GM12878 (cell line): Measurements from ENCODE around the gene PCCB. TPM values are rescaled to one million over a fixed set of nuclear protein-coding genes. Genes with fewer than 3 reads are reported as not detected.

Experiments used
- ATAC-seq: fragments of 200-7000 bp; cut with Tn5 transposase; 3 replicates; pipeline ENCODE4 v1.9.1; 2020; ENCODE audit warnings: mild to moderate bottlenecking, moderate library complexity
- BruUV-seq: library from RNA; stranded (reverse); fragments of 400-500 nt; replicated peaks from 2 replicates; lab custom pipeline; 2021; lab: Mats Ljungman, UMichigan
- CTCF ChIA-PET: fragments of 300-600 bp; sonication (Branson Sonifier 250); formaldehyde crosslinking; extraction: SDS; loops from one replicate; lab custom pipeline; 2021; ENCODE audit warnings: inconsistent platforms; lab: Yijun Ruan, JAX
- POLR2A ChIA-PET: fragments of 350-600 bp; formaldehyde crosslinking; extraction: SDS; loops from one replicate; lab custom pipeline; 2021; ENCODE audit warnings: inconsistent platforms; lab: Charles Lee
- RAD21 ChIA-PET: fragments of 300-600 bp; sonication (Branson Sonifier 250); formaldehyde crosslinking; loops from one replicate; lab custom pipeline; 2023; ENCODE audit warnings: antibody characterized with exemption; ENCODE audit not compliant: unreplicated experiment; lab: Charles Lee
- SMC1A ChIA-PET: fragments of 300-600 bp; sonication (Branson Sonifier 250); formaldehyde crosslinking; loops from one replicate; lab custom pipeline; 2023; ENCODE audit not compliant: unreplicated experiment, uncharacterized antibody; lab: Charles Lee
- DNase-seq: peaks from one replicate; pipeline ENCODE4 v3.0.0-alpha.2; 2011; ENCODE audit warnings: low read depth, low spot score
- FAIRE-seq: peaks from 3 replicates; lab custom pipeline; 2011; peaks lifted over from hg19 to GRCh38; lab: Jason Lieb, UNC
- H2AFZ ChIP-seq: 2 replicates; pipeline ENCODE4 v1.6.0; 2011; ENCODE audit warnings: low read depth, low read length, control low read depth; ENCODE audit not compliant: control insufficient read depth
- H3K27ac ChIP-seq: 2 replicates; pipeline ENCODE4 v1.5.1; 2011; ENCODE audit warnings: control low read depth; ENCODE audit not compliant: control insufficient read depth, insufficient read depth
- H3K27me3 ChIP-seq, 2 experiments: replicated peaks in 1 of 2; 2 replicates each; pipeline versions ENCODE4 v1.6.0 to v1.6.1; 2011; ENCODE audit warnings: low read length in 1 of 2; ENCODE audit not compliant: control insufficient read depth in 2 of 2, insufficient read depth in 2 of 2
- H3K36me3 ChIP-seq, 2 experiments: 2 replicates each; pipeline ENCODE4 v1.5.1; 2011; ENCODE audit warnings: low read length in 1 of 2; ENCODE audit not compliant: control insufficient read depth in 2 of 2, insufficient read depth in 2 of 2
- H3K4me1 ChIP-seq: 2 replicates; pipeline ENCODE4 v1.6.1; 2011; ENCODE audit warnings: mild to moderate bottlenecking, low read length, moderate library complexity, mixed read lengths; ENCODE audit not compliant: control insufficient read depth, insufficient read depth
- H3K4me2 ChIP-seq: 2 replicates; pipeline ENCODE4 v1.6.0; 2011; ENCODE audit warnings: control low read depth; ENCODE audit not compliant: control insufficient read depth, insufficient read depth
- H3K4me3 ChIP-seq: fragments of 200-600 bp; sonication (generic); 2 replicates; pipeline ENCODE4 v1.5.1; 2016
- H3K79me2 ChIP-seq: 2 replicates; pipeline ENCODE4 v1.6.0; 2011; ENCODE audit warnings: low read length; ENCODE audit not compliant: control insufficient read depth, insufficient read depth
- H3K9ac ChIP-seq: 2 replicates; pipeline ENCODE4 v1.8.0; 2011; ENCODE audit warnings: low read length, control low read depth, mixed read lengths; ENCODE audit not compliant: control insufficient read depth, insufficient read depth
- H3K9me3 ChIP-seq: replicated peaks from 3 replicates; pipeline ENCODE4 v1.5.1; 2011; ENCODE audit warnings: mild to moderate bottlenecking, low read length; ENCODE audit not compliant: control insufficient read depth, insufficient read depth
- H4K20me1 ChIP-seq: 2 replicates; pipeline ENCODE4 v1.6.0; 2011; ENCODE audit not compliant: control insufficient read depth, insufficient read depth
- BACH1 ChIP-seq: fragments of 450-650 bp; IDR thresholded peaks from 2 replicates; pipeline ENCODE4 v1.6.1; 2017; ENCODE audit warnings: mild to moderate bottlenecking, borderline replicate concordance
- BCL11A ChIP-seq: IDR thresholded peaks from 2 replicates; pipeline ENCODE4 v1.6.1; 2011; ENCODE audit warnings: low read depth, low read length
- BMI1 ChIP-seq: fragments of 450-650 bp; IDR thresholded peaks from 2 replicates; pipeline ENCODE4 v1.6.1; 2016; ENCODE audit warnings: mild to moderate bottlenecking, moderate library complexity, borderline replicate concordance
- CHD1 ChIP-seq: IDR thresholded peaks from 2 replicates; pipeline ENCODE4 v1.6.1; 2012; ENCODE audit warnings: low read depth, low read length, improper control_type of control experiment
- CHD4 ChIP-seq: fragments of 200-600 bp; sonication (generic); IDR thresholded peaks from 2 replicates; pipeline ENCODE4 v1.6.1; 2016; ENCODE audit warnings: mild to moderate bottlenecking
- E4F1 ChIP-seq: fragments of 450-650 bp; IDR thresholded peaks from 2 replicates; pipeline ENCODE4 v1.6.1; 2018; ENCODE audit warnings: borderline replicate concordance, mild to moderate bottlenecking; ENCODE audit not compliant: partially characterized antibody
- EP300 ChIP-seq, 2 experiments: fragments of 150-350 bp in 1 of 2; IDR thresholded peaks; 2 replicates each; pipeline ENCODE4 v1.6.1; 2011 to 2012; ENCODE audit warnings: low read depth in 2 of 2, low read length in 2 of 2, borderline replicate concordance in 1 of 2, improper control_type of control experiment in 1 of 2, inconsistent platforms in 1 of 2; ENCODE audit not compliant: control insufficient read depth in 1 of 2
- ETV6 ChIP-seq, 2 experiments: fragments of 450-650 bp in 1 of 2; IDR thresholded peaks in 1 of 2; conservative IDR thresholded peaks in 1 of 2; 2 replicates each; pipeline ENCODE4 v1.6.1; 2014; ENCODE audit warnings: antibody characterized with exemption in 1 of 2, borderline replicate concordance in 1 of 2, low read depth in 1 of 2, mild to moderate bottlenecking in 1 of 2, moderate library complexity in 1 of 2
- FOS ChIP-seq: IDR thresholded peaks from 3 replicates; pipeline ENCODE4 v1.6.1; 2011; ENCODE audit warnings: borderline replicate concordance; ENCODE audit not compliant: insufficient read length; ENCODE audit errors: extremely low read depth
- IRF3 ChIP-seq: fragments of 450-650 bp; IDR thresholded peaks from 2 replicates; pipeline ENCODE4 v1.6.1; 2014; ENCODE audit warnings: mild to moderate bottlenecking
- NFYB ChIP-seq: IDR thresholded peaks from 2 replicates; pipeline ENCODE4 v1.6.1; 2011; ENCODE audit warnings: low read depth, mild to moderate bottlenecking, low read length, improper control_type of control experiment, moderate library complexity; ENCODE audit not compliant: insufficient read depth
- NR2F1 ChIP-seq: fragments of 450-650 bp; conservative IDR thresholded peaks from 2 replicates; pipeline ENCODE4 v1.6.1; 2017; ENCODE audit warnings: mild to moderate bottlenecking
- POU2F2 ChIP-seq: IDR thresholded peaks from 3 replicates; pipeline ENCODE4 v1.6.1; 2011; ENCODE audit warnings: low read depth, mild to moderate bottlenecking, low read length, borderline replicate concordance
- RAD21 ChIP-seq: IDR thresholded peaks from 2 replicates; pipeline ENCODE4 v1.6.1; 2011; ENCODE audit warnings: mild to moderate bottlenecking, low read depth, low read length, moderate library complexity; ENCODE audit not compliant: insufficient read depth
- SPI1 ChIP-seq: IDR thresholded peaks from 2 replicates; pipeline ENCODE4 v1.6.1; 2011; ENCODE audit warnings: low read depth, mild to moderate bottlenecking, low read length, moderate library complexity, borderline replicate concordance; ENCODE audit not compliant: insufficient read depth
- SREBF1 ChIP-seq: IDR thresholded peaks from 2 replicates; pipeline ENCODE4 v1.6.1; 2012; ENCODE audit warnings: mild to moderate bottlenecking, low read length
- ZNF592 ChIP-seq: fragments of 450-650 bp; IDR thresholded peaks from 2 replicates; pipeline ENCODE4 v1.6.1; 2017; ENCODE audit warnings: mild to moderate bottlenecking, moderate library complexity
- WGBS: methylation state at CpG from one replicate; pipeline ENCODE4 v1.1.6; 2016; ENCODE audit warnings: low lambda C conversion rate; ENCODE audit not compliant: insufficient replicate concordance, insufficient coverage; ENCODE audit errors: missing lambda C conversion rate; 5-methylcytosine and 5-hydroxymethylcytosine counted together
- in situ Hi-C: fragments of 300-500 bp; cut with MboI; formaldehyde crosslinking; loops from 9 replicates; pipeline ENCODE4 v1.14.3; 2018; ENCODE audit warnings: mixed read lengths
- intact Hi-C: fragments of 100-400 bp; cut with micrococcal nuclease; formaldehyde crosslinking; loops from one replicate; pipeline ENCODE4 v1.14.2; 2022; ENCODE audit not compliant: unreplicated experiment
- polyA plus RNA-seq, 11 experiments: library from polyadenylated mRNA; depleted of rRNA in 4 of 11; unstranded in 6 of 11; stranded (reverse) in 5 of 11; fragments of >200 nt; fragmentation: Nextera tagmentation in 4 of 11; fragmentation: Illumina TruSeq in 1 of 11; extraction: Ambion mirVana in 4 of 11; extraction: Trizol in 1 of 11; gene quantifications; 1 replicate in 1 of 11; 2 replicates in 10 of 11; pipeline versions ENCODE4 v1.2.1 to v1.2.3, GENCODE V29; 2011 to 2016; ENCODE audit warnings: inconsistent platforms in 2 of 11, missing spikeins in 2 of 11, low read depth in 1 of 11
- total RNA-seq, 4 experiments: library from RNA; depleted of rRNA in 3 of 4; stranded (reverse); fragments of >200 nt in 3 of 4; fragmentation: Illumina TruSeq in 1 of 4; extraction: Trizol in 1 of 4; gene quantifications; 2 replicates each; pipeline versions ENCODE4 v1.2.1 to v1.2.3, GENCODE V29; 2013 to 2021

The PCCB gene
- total and polyA plus RNA-seq, 10 of the 15 experiments (the other 5 are each of a cell fraction or from before 2014, with no cell fraction given): 67.2 to 133 (median 86.9) TPM

GRCh38 chr3:136280961-136281360 lies 30.8 kb downstream of the PCCB start:
- DNase-seq (no peak), ATAC-seq (no peak), FAIRE-seq (no peak)
- no peaks in the 10 kb centered on the region for H3K27me3 ChIP-seq
- in situ Hi-C loops (no loop called here), intact Hi-C loops (no loop called here)
- H3K4me3 ChIP-seq: no peak overlapping the region
- H3K27ac ChIP-seq: no peak overlapping the region
- SMC1A ChIA-PET: interaction anchor here (1.0 to 1.8 kb wide), 2 partner anchors 7 to 8 kb away, joined by 3 to 4 read pairs; no protein-coding TSS in a partner anchor
- no peak overlapping the region for H3K9ac ChIP-seq
- H2AFZ ChIP-seq: no peak overlapping the region
- CTCF ChIA-PET: no interaction called here
- RAD21 ChIA-PET: no interaction called here
- H3K4me2 ChIP-seq: no peak overlapping the region
- 0 out of 2 replicates have a peak, but pooled peaks cover 3% of the 10 kb centered on the region for H3K4me1 ChIP-seq
- no TSS peak for BruUV-seq
- no peaks in the 10 kb centered on the region; the same call in 1 of the 3 replicates for H3K9me3 ChIP-seq
- H3K79me2 ChIP-seq: no peaks in the 10 kb centered on the region; the same call in 1 of the 2 replicates
- POLR2A ChIA-PET: no interaction called here
- H3K36me3 ChIP-seq: peaks cover 4 to 5% of the 10 kb centered on the region in 2 experiments; a peak in 3 of 4 replicates
- 100% methylated on average over 2 of the region's 2 CpGs for WGBS
- H4K20me1 ChIP-seq: no peaks in the 10 kb centered on the region
- TF ChIP-seq FOS (no peak), ZNF592 (no peak), CHD1 (no peak), IRF3 (no peak), BACH1 (no peak), BCL11A (no peak), POU2F2 (no peak), RAD21 (no peak), NR2F1 (no peak), ETV6 (conservative IDR thresholded peaks at IDR 0.05 in 1 of 2, IDR thresholded peaks at IDR 0.05 in 1 of 2; ENCODE audit: borderline replicate concordance in 1 of 2, low read depth in 1 of 2) (no peak), BMI1 (no peak), CHD4 (no peak), SREBF1 (no peak), SPI1 (no peak), EP300 (IDR thresholded peaks at IDR 0.05; ENCODE audit: borderline replicate concordance in 1 of 2, control insufficient read depth in 1 of 2, low read depth in 2 of 2, low read length in 2 of 2) (no peak), NFYB (no peak), E4F1 (no peak)
